Esophagus muscularis mucosa (tissue), 4 donors: ENCODE results near the gene GPR173. TPM values are rescaled to one million over a fixed set of nuclear protein-coding genes. Genes with fewer than 3 reads are reported as not detected.

Experiments used
- DNase-seq: peaks from one replicate; pipeline ENCODE4 v3.0.0-alpha.2; 2017; ENCODE audit errors: extremely low spot score
- H3K27ac ChIP-seq, 4 donors: fragments of 200-600 bp; sonication (generic); replicated peaks in 1 of 4; 1 replicate in 3 of 4; 2 replicates in 1 of 4; pipeline ENCODE4 v1.5.1; 2016 to 2019; ENCODE audit warnings: mild to moderate bottlenecking in 1 of 4
- H3K27me3 ChIP-seq, 4 donors: fragments of 200-600 bp; sonication (generic); one replicate each; pipeline versions ENCODE4 v1.5.1 to v1.6.0; 2016 to 2019
- H3K36me3 ChIP-seq, 4 donors: fragments of 200-600 bp; sonication (generic); one replicate each; pipeline ENCODE4 v1.5.1; 2016 to 2019
- H3K4me1 ChIP-seq, 4 donors: fragments of 200-600 bp; sonication (generic); one replicate each; pipeline ENCODE4 v1.5.1; 2016 to 2019
- H3K4me3 ChIP-seq, 4 donors: fragments of 200-600 bp; sonication (generic); 1 replicate in 2 of 4; 2 replicates in 2 of 4; pipeline ENCODE4 v1.5.1; 2016 to 2019; ENCODE audit warnings: mild to moderate bottlenecking in 4 of 4, moderate library complexity in 1 of 4
- H3K9me3 ChIP-seq, 4 donors: fragments of 200-600 bp; sonication (generic); 1 replicate in 3 of 4; 2 replicates in 1 of 4; pipeline ENCODE4 v1.5.1; 2016 to 2019
- EP300 ChIP-seq: sonication (generic); formaldehyde crosslinking; IDR thresholded peaks from one replicate; pipeline ENCODE4 v1.6.1; 2017; ENCODE audit warnings: antibody characterized with exemption
- POLR2A ChIP-seq: fragments of 450-650 bp; IDR thresholded peaks from one replicate; pipeline ENCODE4 v1.6.1; 2017; ENCODE audit warnings: antibody characterized with exemption, moderate library complexity, mild to moderate bottlenecking, low read depth
- POLR2AphosphoS5 ChIP-seq, 2 donors: sonication (generic); formaldehyde crosslinking; IDR thresholded peaks; one replicate each; pipeline ENCODE4 v1.6.1; 2017; ENCODE audit warnings: antibody characterized with exemption in 2 of 2
- WGBS: methylation state at CpG from one replicate; pipeline ENCODE4 v1.1.5; 2018; 5-methylcytosine and 5-hydroxymethylcytosine counted together
- intact Hi-C: fragments of 100-400 bp; cut with DNase I; formaldehyde crosslinking; loops from one replicate; pipeline ENCODE4 v1.15.1; 2023
- total RNA-seq, 4 donors: library from RNA; depleted of rRNA; stranded (reverse); fragments of >200 nt; gene quantifications; one replicate each; pipeline versions ENCODE4 v1.1.0 to v1.2.1, GENCODE V29; 2016
- TF ChIP-seq, protein P1 (sequence below), 3 experiments: fragments of 200-600 bp in 2 of 3; fragments of 450-650 bp in 1 of 3; sonication (generic) in 2 of 3; IDR thresholded peaks; one replicate each; pipeline ENCODE4 v1.5.1; 2017 to 2019; ENCODE audit warnings: antibody characterized with exemption in 3 of 3, mild to moderate bottlenecking in 2 of 3, moderate library complexity in 1 of 3

The GPR173 gene, protein sequence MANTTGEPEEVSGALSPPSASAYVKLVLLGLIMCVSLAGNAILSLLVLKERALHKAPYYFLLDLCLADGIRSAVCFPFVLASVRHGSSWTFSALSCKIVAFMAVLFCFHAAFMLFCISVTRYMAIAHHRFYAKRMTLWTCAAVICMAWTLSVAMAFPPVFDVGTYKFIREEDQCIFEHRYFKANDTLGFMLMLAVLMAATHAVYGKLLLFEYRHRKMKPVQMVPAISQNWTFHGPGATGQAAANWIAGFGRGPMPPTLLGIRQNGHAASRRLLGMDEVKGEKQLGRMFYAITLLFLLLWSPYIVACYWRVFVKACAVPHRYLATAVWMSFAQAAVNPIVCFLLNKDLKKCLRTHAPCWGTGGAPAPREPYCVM
- 1 to 10 TPM in 1 of 4 donors, under 1 TPM in 3; 0.83 to 2.8 (median 0.90) TPM for total RNA-seq

DNA sequence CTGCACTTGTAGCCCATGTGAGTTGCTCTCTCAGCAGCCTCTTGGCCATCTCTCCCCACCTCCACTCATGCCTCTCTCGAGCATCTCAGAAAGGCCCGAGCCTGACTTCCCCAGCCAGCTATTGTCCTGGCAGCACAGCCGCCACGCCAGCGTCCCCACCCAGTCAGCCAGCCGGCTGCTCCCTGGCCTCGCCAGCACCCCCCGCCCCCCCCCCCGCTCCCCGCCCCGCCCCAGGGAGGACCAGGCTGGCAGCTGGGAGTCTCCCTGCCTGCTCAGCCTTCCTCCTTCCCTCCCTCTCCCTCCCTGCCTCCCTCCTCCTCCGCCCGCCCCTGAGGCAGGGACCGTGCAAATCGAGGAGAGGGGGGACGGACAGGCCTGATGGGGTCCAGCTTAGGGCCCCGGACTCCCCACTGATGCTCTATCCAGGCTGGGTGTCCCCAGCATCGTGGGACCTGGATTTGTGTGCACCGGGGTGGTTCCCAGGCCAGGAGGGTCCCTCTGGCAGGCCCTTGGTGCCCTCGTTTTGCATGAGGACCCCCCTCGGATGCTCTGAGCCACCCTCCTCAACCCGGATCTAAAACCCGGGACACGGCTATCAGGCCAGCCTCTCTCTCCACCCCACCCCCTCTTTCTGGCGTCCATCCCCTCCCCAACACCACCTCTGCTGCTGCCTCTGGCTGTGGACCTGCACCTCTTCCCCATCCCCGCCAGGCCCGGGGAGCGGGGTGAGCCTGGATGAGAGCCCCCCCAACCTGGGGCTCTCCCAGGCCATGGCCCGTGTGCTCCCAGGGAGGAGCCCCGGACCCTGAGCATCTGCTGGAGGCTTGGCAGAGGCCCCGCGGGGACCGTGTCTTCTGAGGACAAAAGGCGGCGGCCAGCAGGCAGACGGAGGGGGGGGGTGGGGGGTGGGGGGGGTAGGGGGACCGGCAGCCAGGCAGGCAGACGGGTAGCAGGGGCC lies at the start of gene GPR173:
Gene GPR173 (plus strand): TSS at position 621 of the 958 bp plus-strand sequence. CDS start 27,833 bp downstream, outside the sequence.
- no peak for DNase-seq
- Histone ChIP-seq H3K9me3 (no peaks in the 10 kb centered on the region), H3K36me3 (no peaks in the 10 kb centered on the region), H3K4me1 (peaks cover 0 to 26% (median 16%) of the 10 kb centered on the region in 4 donors), H3K4me3 (peak within 1 kb of the TSS; percentile 51 to 62 (median 55)), H3K27me3 (no peaks in the 10 kb centered on the region), H3K27ac (peak within 1 kb of the TSS; percentile 31 to 52 (median 42))
- TF ChIP-seq POLR2AphosphoS5 (IDR thresholded peaks at IDR 0.05) (no peak), POLR2A (no peak), EP300 (no peak)
- TF ChIP-seq, protein P1, sequence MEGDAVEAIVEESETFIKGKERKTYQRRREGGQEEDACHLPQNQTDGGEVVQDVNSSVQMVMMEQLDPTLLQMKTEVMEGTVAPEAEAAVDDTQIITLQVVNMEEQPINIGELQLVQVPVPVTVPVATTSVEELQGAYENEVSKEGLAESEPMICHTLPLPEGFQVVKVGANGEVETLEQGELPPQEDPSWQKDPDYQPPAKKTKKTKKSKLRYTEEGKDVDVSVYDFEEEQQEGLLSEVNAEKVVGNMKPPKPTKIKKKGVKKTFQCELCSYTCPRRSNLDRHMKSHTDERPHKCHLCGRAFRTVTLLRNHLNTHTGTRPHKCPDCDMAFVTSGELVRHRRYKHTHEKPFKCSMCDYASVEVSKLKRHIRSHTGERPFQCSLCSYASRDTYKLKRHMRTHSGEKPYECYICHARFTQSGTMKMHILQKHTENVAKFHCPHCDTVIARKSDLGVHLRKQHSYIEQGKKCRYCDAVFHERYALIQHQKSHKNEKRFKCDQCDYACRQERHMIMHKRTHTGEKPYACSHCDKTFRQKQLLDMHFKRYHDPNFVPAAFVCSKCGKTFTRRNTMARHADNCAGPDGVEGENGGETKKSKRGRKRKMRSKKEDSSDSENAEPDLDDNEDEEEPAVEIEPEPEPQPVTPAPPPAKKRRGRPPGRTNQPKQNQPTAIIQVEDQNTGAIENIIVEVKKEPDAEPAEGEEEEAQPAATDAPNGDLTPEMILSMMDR (IDR thresholded peaks at IDR 0.05) = no peak
- 28% methylated on average over 5 of the region's 38 CpGs for WGBS
- intact Hi-C loops = no loop called here

DNA sequence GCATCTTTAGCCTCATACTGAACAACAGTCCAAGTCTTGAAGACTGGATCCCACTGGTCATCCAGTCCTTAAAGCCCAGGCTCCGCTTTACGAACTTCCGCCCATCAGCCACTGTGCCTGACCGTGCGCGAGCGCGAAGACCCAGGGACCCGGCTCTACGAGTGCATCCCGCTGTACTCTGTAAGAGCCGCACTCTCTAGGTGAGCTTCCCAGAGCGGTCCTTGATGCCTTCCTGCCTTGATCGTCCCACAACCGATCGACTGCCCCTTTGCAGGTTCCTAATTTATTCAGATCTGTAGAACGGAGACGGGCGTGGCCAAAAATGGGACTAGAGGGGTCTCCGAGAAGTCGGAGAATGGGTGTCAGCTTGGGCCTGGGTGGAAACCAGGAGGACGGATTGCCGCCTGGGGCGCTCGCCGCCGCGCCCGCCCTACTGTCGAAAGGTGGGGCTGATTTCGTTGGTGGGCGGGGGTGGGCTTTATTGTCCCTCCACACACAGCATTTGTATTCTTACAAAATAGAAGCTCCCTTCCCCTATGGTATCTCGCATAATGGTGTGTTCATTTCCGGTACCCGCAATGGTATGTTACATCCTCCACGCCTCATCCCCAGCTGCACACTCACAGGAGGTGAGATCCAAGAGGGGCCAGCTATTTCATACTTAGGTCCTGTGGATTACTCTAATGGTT lies 48.0 kb upstream of the GPR173 start:
- no peaks in the 10 kb centered on the region for H3K9me3 ChIP-seq
- H3K36me3 ChIP-seq = no peaks in the 10 kb centered on the region
- H3K27me3 ChIP-seq = peaks cover 0 to 6% (median 2%) of the 10 kb centered on the region in 4 donors
- H3K4me1 ChIP-seq = peaks cover 2 to 10% (median 6%) of the 10 kb centered on the region in 4 donors
- no peak overlapping the region for H3K27ac ChIP-seq
- H3K4me3 ChIP-seq = no peak overlapping the region
- no peak for TF ChIP-seq POLR2A
- no peak for TF ChIP-seq EP300
- TF ChIP-seq, protein P1 (IDR thresholded peaks at IDR 0.05) = no peak
- TF ChIP-seq POLR2AphosphoS5 (IDR thresholded peaks at IDR 0.05) = no peak
- WGBS = 54% methylated on average over 28 of the region's 36 CpGs
- no peak for DNase-seq
- intact Hi-C loops = no loop called here

DNA sequence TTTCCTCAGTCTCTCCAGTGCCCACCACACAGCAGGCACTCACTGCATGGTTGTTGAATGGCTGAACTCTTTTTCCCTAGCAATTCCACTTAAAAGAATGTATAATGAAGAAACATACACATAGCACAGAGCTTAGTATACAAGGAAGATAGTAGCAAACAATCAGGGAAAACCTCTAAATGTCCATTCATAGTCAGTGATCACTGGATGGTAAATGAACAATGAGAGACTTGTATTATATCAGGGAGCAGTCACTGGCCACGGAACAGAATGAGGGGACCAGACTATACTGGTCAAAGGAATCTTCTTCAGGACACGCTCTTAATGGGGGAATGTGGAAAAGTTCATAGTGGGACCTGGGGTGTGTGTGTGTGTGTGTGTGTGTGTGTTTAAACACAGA lies 46.6 kb upstream of the GPR173 start:
- Histone ChIP-seq H3K27me3 (peaks cover 0 to 6% (median 2%) of the 10 kb centered on the region in 4 donors), H3K9me3 (no peaks in the 10 kb centered on the region), H3K27ac (no peak overlapping the region), H3K4me1 (peaks cover 0 to 6% (median 1%) of the 10 kb centered on the region in 4 donors), H3K36me3 (no peaks in the 10 kb centered on the region), H3K4me3 (no peak overlapping the region)
- TF ChIP-seq EP300 (no peak), POLR2A (no peak), POLR2AphosphoS5 (IDR thresholded peaks at IDR 0.05) (no peak)
- TF ChIP-seq, protein P1 (IDR thresholded peaks at IDR 0.05) = no peak
- WGBS = 60% methylated on average over 2 of the region's 2 CpGs
- no peak for DNase-seq
- intact Hi-C loops = no loop called here

DNA sequence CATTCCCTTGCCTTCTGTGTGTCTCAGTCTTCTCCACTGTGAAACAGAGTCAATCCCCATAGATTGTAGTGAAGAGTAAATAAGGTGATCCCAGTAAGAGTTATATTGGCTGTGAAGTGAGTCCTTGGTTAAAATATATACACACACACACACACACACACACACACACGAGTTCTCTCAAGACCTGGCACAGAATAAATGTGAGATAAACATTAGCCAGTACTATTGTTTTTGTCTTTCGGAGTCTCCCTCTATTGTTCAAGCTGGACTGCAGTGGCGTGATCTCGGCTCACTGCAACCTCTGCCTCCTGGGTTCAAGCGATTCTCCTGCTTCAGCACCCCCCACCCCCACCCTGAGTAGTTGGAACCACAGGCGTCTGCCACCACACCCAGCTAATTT lies 45.5 kb upstream of the GPR173 start:
- Histone ChIP-seq H3K4me1 (peaks cover 0 to 6% (median 1%) of the 10 kb centered on the region in 4 donors), H3K36me3 (no peaks in the 10 kb centered on the region), H3K4me3 (no peak overlapping the region), H3K27me3 (peaks cover 0 to 6% (median 2%) of the 10 kb centered on the region in 4 donors), H3K9me3 (no peaks in the 10 kb centered on the region), H3K27ac (no peak overlapping the region)
- intact Hi-C loops = no loop called here
- 58% methylated on average over 6 of the region's 6 CpGs for WGBS
- no peak for TF ChIP-seq EP300
- no peak for TF ChIP-seq POLR2AphosphoS5 (IDR thresholded peaks at IDR 0.05)
- no peak for TF ChIP-seq POLR2A
- no peak for DNase-seq
